Caco-2 (cell line): ENCODE measurements around the gene ZNF415. TPM values are rescaled to one million over a fixed set of nuclear protein-coding genes. Genes with fewer than 3 reads are reported as not detected.
"Not testable (repeated sequence)": the region's sequence is repeated elsewhere in the genome, so short reads cannot be mapped to it uniquely, and the experiment has no call there.

Experiments used
- BruUV-seq: library from RNA; stranded (reverse); fragments of 400-500 nt; replicated peaks from 2 replicates; lab custom pipeline; 2021; lab: Mats Ljungman, UMichigan
- CTCF ChIA-PET: fragments of 300-600 bp; sonication (Branson Sonifier 250); formaldehyde crosslinking; loops from one replicate; lab custom pipeline; 2022; ENCODE audit warnings: antibody characterized with exemption; lab: Charles Lee
- POLR2A ChIA-PET: fragments of 300-600 bp; sonication (Branson Sonifier 250); formaldehyde crosslinking; loops from one replicate; lab custom pipeline; 2022; ENCODE audit warnings: antibody characterized with exemption; lab: Charles Lee
- DNase-seq, 2 experiments: peaks; one replicate each; pipeline versions ENCODE4 v3.0.0 to v3.0.0-alpha.2; 2020 to 2022
- H3K27me3 ChIP-seq: replicated peaks from 2 replicates; pipeline ENCODE4 v1.6.0; 2011; ENCODE audit warnings: low read length; ENCODE audit not compliant: control insufficient read depth, insufficient read depth
- H3K36me3 ChIP-seq: 2 replicates; pipeline ENCODE4 v1.5.1; 2011; ENCODE audit warnings: low read length; ENCODE audit not compliant: control insufficient read depth, insufficient read depth
- H3K4me1 ChIP-seq: fragments of 250-450 bp; sonication (Bioruptor Pico); 2 replicates; pipeline ENCODE4 v1.5.1; 2020; ENCODE audit warnings: mild to moderate bottlenecking
- H3K4me3 ChIP-seq: 2 replicates; pipeline ENCODE4 v1.5.1; 2011; ENCODE audit warnings: low read depth, mild to moderate bottlenecking, control low read depth, low read length
- H3K9me3 ChIP-seq: fragments of 250-450 bp; sonication (Bioruptor Pico); 2 replicates; pipeline ENCODE4 v1.5.1; 2020; ENCODE audit warnings: mild to moderate bottlenecking, moderate library complexity
- H3K27ac Mint-ChIP-seq: one replicate; pipeline ENCODE4 v1.8.0; 2022; ENCODE audit warnings: mixed read lengths; ENCODE audit not compliant: unreplicated experiment
- H3K27me3 Mint-ChIP-seq: one replicate; pipeline ENCODE4 v1.8.0; 2022; ENCODE audit warnings: mixed read lengths; ENCODE audit not compliant: insufficient read depth, unreplicated experiment
- H3K36me3 Mint-ChIP-seq: one replicate; pipeline ENCODE4 v1.8.0; 2022; ENCODE audit warnings: mild to moderate bottlenecking, mixed read lengths; ENCODE audit not compliant: insufficient read depth, unreplicated experiment
- H3K4me1 Mint-ChIP-seq: one replicate; pipeline ENCODE4 v1.8.0; 2022; ENCODE audit warnings: low read depth, mixed read lengths; ENCODE audit not compliant: unreplicated experiment
- H3K4me3 Mint-ChIP-seq: one replicate; pipeline ENCODE4 v1.8.0; 2022; ENCODE audit warnings: mild to moderate bottlenecking, moderate library complexity, mixed read lengths; ENCODE audit not compliant: unreplicated experiment
- H3K9me3 Mint-ChIP-seq: one replicate; pipeline ENCODE4 v1.8.0; 2022; ENCODE audit warnings: mixed read lengths; ENCODE audit not compliant: unreplicated experiment
- intact Hi-C: fragments of 100-400 bp; cut with micrococcal nuclease; formaldehyde crosslinking; loops from one replicate; pipeline ENCODE4 v1.10.0; 2022; ENCODE audit not compliant: unreplicated experiment
- total RNA-seq: library from RNA; stranded (reverse); gene quantifications from 2 replicates; pipeline ENCODE4 v1.2.3, GENCODE V29; 2022
- TF ChIP-seq, protein P1 (sequence below), 2 experiments: fragments of 200-600 bp in 1 of 2; IDR thresholded peaks; 1 replicate in 1 of 2; 2 replicates in 1 of 2; pipeline versions ENCODE4 v1.5.1 to v1.8.0; 2011 to 2022; ENCODE audit warnings: antibody characterized with exemption in 1 of 2, control low read depth in 1 of 2, inconsistent platforms in 1 of 2, low read depth in 1 of 2, low read length in 1 of 2, mild to moderate bottlenecking in 1 of 2, moderate library complexity in 1 of 2; ENCODE audit not compliant: insufficient read depth in 1 of 2, severe bottlenecking in 1 of 2, unreplicated experiment in 1 of 2

Gene ZNF415
- total RNA-seq, 1 experiment from 2014 or later: 14.9 TPM

DNA sequence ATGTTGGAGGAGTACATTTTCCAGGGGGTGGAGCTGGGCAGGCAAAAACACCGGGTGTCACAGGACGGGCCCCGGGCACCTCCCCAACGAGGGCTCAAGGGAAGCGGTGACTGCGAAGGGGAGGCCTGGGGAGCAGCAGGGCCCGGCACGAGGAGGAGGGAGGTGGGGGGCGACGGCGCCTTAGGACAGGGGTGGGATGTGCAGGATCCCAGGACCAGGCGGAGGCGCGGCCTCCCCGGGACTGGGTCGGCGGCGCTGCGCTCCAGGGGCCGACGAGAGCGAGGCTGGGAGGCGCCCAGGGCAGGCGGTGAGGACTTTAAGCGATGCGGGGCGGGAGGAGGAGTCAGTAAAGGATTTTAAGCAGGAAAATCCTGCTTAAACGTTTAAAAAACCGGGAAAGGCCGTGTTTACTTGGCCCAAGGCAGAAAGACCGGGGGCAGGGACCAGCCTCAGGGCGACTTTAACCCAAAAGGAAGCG lies 29.9 kb downstream of the ZNF415 start:
- Mint-ChIP-seq H3K27ac (peak overlapping the region; percentile 76), H3K27me3 (no peaks in the 10 kb centered on the region), H3K4me3 (peak overlapping the region; percentile 83), H3K36me3 (peaks cover 39% of the 10 kb centered on the region), H3K4me1 (peaks cover 17% of the 10 kb centered on the region), H3K9me3 (no peaks in the 10 kb centered on the region)
- ChIA-PET CTCF (no interaction called here), POLR2A (no interaction called here)
- H3K27me3 ChIP-seq: no peaks in the 10 kb centered on the region
- H3K4me3 ChIP-seq: peak overlapping the region; percentile 100
- H3K36me3 ChIP-seq: peaks cover 3% of the 10 kb centered on the region
- H3K9me3 ChIP-seq: peaks cover 3% of the 10 kb centered on the region; the same call in 1 of the 2 replicates
- TF ChIP-seq, protein P1, sequence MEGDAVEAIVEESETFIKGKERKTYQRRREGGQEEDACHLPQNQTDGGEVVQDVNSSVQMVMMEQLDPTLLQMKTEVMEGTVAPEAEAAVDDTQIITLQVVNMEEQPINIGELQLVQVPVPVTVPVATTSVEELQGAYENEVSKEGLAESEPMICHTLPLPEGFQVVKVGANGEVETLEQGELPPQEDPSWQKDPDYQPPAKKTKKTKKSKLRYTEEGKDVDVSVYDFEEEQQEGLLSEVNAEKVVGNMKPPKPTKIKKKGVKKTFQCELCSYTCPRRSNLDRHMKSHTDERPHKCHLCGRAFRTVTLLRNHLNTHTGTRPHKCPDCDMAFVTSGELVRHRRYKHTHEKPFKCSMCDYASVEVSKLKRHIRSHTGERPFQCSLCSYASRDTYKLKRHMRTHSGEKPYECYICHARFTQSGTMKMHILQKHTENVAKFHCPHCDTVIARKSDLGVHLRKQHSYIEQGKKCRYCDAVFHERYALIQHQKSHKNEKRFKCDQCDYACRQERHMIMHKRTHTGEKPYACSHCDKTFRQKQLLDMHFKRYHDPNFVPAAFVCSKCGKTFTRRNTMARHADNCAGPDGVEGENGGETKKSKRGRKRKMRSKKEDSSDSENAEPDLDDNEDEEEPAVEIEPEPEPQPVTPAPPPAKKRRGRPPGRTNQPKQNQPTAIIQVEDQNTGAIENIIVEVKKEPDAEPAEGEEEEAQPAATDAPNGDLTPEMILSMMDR (IDR thresholded peaks at IDR 0.05; ENCODE audit: insufficient read depth in 1 of 2, low read depth in 1 of 2, low read length in 1 of 2, severe bottlenecking in 1 of 2, unreplicated experiment in 1 of 2): no peak
- intact Hi-C loops: loop anchor here (2.0 kb wide), 1 partner anchor 30 kb away; the partner anchor contains the start of gene ZNF415
- peaks cover 1% of the 10 kb centered on the region for H3K4me1 ChIP-seq
- no TSS peak for BruUV-seq
- peak in 1 of 2 experiments; percentile 47 for DNase-seq

DNA sequence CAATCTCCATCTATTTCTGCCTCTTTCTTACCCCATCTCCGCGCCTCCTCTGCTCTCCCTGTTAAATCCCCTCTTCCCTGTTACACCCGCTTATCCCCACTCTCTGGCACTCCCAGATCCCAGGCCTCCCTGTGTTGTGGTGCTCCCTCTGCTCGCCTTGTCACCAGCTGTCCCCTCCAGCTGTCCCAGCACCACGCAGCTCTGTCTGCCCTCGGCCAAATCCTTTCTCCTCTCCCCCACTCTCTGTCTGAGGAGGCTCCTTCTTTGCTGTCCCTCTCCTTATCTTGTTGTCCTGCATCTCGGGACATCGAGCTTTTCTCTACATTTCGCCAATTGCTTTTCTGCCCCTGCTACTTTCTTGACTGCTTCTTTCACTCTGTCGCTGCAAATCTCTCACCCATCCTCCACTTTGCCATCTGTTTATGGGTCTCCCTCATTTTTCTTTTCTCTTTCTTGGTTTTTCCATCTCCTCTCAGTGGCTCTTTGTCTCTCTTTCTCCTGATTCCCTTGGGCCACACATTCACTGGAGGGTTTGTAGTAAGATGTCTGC lies 30.4 kb downstream of the ZNF415 start:
- Mint-ChIP-seq H3K9me3 (no peaks in the 10 kb centered on the region), H3K27ac (peak overlapping the region; percentile 76), H3K4me3 (peak overlapping the region; percentile 83), H3K4me1 (peaks cover 22% of the 10 kb centered on the region), H3K27me3 (no peaks in the 10 kb centered on the region), H3K36me3 (peaks cover 40% of the 10 kb centered on the region)
- BruUV-seq: TSS peak; percentile 39
- intact Hi-C loops: loop anchor here (2.0 kb wide), 1 partner anchor 31 kb away; the partner anchor contains the start of gene ZNF415
- ChIA-PET CTCF (no interaction called here), POLR2A (interaction anchor here (1.1 kb wide), 1 partner anchor 139 kb away, joined by 5 read pairs; the partner anchor contains the start of gene ZNF816)
- peaks cover 3% of the 10 kb centered on the region for H3K36me3 ChIP-seq
- no peaks in the 10 kb centered on the region for H3K27me3 ChIP-seq
- no peak for DNase-seq
- H3K9me3 ChIP-seq: no peaks in the 10 kb centered on the region
- peaks cover 6% of the 10 kb centered on the region for H3K4me1 ChIP-seq
- peak overlapping the region; percentile 100 for H3K4me3 ChIP-seq
- TF ChIP-seq, protein P1 (IDR thresholded peaks at IDR 0.05; ENCODE audit: insufficient read depth in 1 of 2, low read depth in 1 of 2, low read length in 1 of 2, severe bottlenecking in 1 of 2, unreplicated experiment in 1 of 2): no peak

DNA sequence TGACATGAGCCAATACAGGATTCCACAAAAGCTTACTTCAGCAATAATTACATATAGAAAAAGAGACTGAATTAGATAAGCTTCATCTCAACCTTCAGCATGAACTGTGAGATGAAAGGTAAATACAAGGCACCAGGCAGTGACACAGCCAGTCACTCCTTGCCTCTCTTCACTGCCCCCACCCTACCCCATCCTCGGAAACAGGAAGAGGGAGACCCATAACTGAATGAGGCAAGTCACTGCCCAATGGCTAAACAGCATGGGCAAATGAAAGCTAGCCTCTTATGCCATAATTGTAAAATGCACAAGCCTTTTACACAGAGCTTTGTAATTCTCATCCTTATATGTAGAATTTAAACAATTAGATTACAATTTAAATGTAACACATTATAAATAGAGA lies 31.2 kb downstream of the ZNF415 start:
- H3K9me3 ChIP-seq: no peaks in the 10 kb centered on the region
- TF ChIP-seq, protein P1 (IDR thresholded peaks at IDR 0.05; ENCODE audit: insufficient read depth in 1 of 2, low read depth in 1 of 2, low read length in 1 of 2, severe bottlenecking in 1 of 2, unreplicated experiment in 1 of 2): no peak
- BruUV-seq: no TSS peak
- H3K4me1 ChIP-seq: peaks cover 8% of the 10 kb centered on the region
- H3K36me3 ChIP-seq: peaks cover 3% of the 10 kb centered on the region
- no peaks in the 10 kb centered on the region for H3K9me3 Mint-ChIP-seq
- H3K27ac Mint-ChIP-seq: peak overlapping the region; percentile 76
- peaks cover 40% of the 10 kb centered on the region for H3K36me3 Mint-ChIP-seq
- no peak for DNase-seq
- H3K4me3 ChIP-seq: no peak overlapping the region; the same call in 1 of the 2 replicates
- POLR2A ChIA-PET: interaction anchor here (1.1 kb wide), 1 partner anchor 139 kb away, joined by 5 read pairs; the partner anchor contains the start of gene ZNF816
- H3K27me3 Mint-ChIP-seq: no peaks in the 10 kb centered on the region
- H3K4me1 Mint-ChIP-seq: peaks cover 24% of the 10 kb centered on the region
- no peaks in the 10 kb centered on the region for H3K27me3 ChIP-seq
- CTCF ChIA-PET: no interaction called here
- peak overlapping the region; percentile 83 for H3K4me3 Mint-ChIP-seq
- intact Hi-C loops: no loop called here

DNA sequence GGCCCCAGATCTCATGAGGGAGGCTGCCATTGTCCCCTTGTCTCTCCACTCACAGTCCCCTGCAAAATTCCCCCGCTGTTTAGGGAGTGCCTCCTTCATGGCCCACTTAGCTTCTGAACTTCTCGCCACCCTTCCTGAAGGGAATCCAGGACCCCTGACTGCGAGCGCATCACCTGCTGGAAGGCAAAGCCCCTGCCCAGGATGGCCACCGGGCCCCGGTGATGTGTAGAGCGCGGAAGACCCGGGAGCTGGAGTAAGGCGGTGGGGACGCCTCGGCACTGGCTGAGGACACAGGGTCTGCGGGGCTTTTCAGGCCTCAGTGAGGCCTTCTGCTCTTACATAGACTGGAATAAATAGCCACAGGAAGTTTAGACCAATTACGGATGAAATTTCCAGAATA lies 34.1 kb downstream of the ZNF415 start:
- H3K27me3 Mint-ChIP-seq, CTCF ChIA-PET, H3K9me3 ChIP-seq, H3K27me3 ChIP-seq, H3K4me3 Mint-ChIP-seq, H3K36me3 ChIP-seq, POLR2A ChIA-PET, DNase-seq, H3K9me3 Mint-ChIP-seq, intact Hi-C loops, BruUV-seq, H3K4me3 ChIP-seq: not testable (repeated sequence)
- peaks cover 12% of the 10 kb centered on the region for H3K4me1 ChIP-seq
- Mint-ChIP-seq H3K4me1 (peaks cover 24% of the 10 kb centered on the region), H3K36me3 (peaks cover 41% of the 10 kb centered on the region), H3K27ac (peak overlapping the region; percentile 80)
